NCI-H2196 (cell line): ENCODE results near the gene XKR7.
A peak's percentile ranks its signal among the peaks of the same experiment; 100 is the strongest.
"Not testable (repeated sequence)": the region's sequence is repeated elsewhere in the genome, so short reads cannot be mapped to it uniquely, and the experiment has no call there.

ENCODE experiments used
- DNase-seq: peaks from one replicate; lab custom pipeline; 2025; ENCODE audit not compliant: unreplicated experiment; lab: John Stamatoyannopoulos, UW

Gene XKR7, protein sequence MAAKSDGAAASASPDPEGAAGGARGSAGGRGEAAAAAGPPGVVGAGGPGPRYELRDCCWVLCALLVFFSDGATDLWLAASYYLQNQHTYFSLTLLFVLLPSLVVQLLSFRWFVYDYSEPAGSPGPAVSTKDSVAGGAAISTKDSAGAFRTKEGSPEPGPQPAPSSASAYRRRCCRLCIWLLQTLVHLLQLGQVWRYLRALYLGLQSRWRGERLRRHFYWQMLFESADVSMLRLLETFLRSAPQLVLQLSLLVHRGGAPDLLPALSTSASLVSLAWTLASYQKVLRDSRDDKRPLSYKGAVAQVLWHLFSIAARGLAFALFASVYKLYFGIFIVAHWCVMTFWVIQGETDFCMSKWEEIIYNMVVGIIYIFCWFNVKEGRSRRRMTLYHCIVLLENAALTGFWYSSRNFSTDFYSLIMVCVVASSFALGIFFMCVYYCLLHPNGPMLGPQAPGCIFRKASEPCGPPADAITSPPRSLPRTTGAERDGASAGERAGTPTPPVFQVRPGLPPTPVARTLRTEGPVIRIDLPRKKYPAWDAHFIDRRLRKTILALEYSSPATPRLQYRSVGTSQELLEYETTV

DNA sequence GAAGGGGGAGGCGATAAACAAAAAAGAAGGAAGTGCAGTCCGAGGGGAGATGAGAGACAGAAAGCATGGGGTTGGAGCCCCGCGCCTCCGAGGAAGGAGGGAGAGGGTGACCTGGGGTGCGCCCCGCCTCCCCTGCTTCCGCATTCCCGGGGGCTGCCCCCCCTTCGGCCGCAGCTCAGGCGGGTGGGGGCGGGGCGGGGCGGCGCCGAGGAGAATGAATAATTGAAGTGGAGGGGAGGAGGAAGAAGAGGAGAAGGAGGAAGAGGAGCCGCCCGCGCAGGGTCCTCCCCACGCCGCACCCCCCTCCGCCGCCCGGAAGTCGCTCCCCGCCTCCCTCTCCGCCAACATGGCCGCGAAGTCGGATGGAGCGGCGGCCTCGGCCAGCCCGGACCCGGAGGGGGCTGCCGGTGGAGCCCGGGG lies at the start of gene XKR7:
Gene XKR7 (plus strand): TSS at position 322 of the 420 bp plus-strand sequence. CDS start 25 bp downstream, at position 347.
- DNase-seq: peak; percentile 58

DNA sequence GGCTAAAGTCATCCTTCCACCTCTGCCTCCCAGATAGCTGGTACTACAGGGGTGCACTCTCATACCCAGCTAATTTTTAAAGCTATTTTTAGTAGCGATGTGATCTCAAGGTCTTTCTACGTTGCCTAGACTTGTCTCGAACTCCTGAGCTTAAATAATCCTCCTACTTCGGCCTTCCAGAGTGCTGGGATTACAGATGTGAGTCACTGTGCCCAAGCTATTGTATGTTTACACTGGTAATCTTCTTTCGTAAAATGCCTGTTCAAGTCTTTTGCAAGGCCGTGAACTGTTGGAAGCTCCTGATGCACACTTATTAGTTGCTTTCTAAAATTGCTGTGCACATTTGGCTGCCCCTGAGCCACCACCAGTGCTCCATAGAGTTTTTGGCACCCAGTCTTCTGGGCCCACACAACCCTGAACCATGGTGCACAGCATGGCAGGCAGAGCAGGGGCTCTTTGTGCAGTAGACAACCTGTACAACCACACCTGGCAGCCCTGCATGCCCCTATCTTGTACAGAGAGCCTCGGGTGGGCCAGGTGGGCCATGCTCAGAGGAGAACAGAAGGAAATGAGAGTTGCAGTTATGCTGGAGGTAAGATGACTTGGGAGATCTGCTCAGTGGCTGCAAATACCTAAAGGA lies 49.4 kb upstream of the XKR7 start:
- DNase-seq: no peak

DNA sequence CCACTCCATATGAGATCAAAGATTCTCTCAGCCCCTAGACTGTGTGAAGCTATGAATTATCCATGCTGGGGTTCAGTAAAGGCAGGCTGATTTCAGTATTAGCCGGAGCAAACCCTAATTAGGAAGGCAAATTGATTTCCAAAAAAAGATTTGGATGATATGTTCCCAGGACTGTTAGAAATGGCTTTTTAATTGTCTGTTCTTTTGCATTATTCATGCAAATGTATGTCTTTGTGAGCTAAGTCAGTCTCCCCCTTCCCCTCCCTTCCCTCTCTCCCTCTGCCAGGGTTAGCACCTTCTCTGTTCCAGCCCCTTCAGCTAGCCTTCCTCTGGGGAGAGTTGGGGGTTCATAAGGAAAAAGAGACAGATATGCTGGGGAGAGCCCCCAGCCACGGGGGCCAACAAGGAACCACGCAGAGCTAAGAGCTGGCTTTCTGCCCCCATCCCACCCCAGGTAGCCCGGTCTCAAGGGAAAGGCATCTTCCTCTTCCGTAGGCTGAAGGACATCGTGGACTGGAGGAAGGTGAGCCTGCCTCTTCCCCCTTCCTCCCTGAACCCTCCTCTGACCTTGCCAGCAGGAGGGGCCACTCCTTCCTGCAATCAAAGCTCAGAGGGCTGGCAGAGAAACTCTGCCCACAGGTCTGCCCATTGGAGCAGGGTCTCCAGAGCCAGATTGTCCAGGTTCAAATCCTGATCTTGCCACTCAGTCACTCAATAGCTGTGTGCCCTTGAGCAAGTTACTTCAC lies 48.4 kb upstream of the XKR7 start:
- no peak for DNase-seq

DNA sequence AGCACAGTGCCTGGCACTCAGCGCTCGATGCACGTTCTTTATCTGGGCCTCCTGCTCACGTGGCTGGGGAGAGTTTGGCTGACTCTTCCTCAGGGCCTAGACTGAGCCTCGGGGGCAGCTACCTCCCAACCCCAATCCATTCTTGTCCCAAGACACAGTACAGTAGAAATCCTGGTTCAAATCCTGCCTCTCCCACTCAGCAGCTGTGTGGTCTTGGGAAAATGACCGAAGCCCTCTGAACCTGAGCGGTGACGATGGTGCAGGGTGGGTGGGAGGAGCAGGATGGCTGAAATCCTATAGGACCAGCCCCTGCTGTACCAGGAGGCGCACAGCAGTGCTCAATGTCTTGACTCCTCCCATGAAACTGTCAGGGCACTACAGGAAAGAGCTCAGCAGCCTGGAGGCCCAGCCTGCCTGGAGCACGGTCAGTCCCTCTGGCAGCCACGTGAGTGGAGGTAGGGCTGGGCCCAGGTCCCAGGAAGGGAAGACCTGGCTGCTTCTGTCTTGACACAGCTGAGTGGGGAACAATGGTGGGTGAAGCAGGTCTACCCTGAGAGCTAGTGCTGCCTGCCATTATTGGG lies 47.6 kb upstream of the XKR7 start:
- no peak for DNase-seq

DNA sequence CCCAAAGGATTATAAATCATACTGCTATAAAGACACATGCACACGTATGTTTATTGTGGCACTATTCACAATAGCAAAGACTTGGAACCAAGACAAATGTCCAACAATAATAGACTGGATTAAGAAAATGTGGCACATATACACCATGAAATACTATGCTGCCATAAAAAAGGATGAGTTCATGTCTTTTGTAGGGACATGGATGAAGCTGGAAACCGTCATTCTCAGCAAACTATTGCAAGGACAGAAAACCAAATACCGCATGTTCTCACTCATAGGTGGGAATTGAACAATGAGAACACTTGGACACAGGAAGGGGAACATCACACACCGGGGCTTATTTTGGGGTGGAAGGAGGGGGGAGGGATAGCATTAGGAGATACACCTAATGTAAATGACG lies 46.5 kb upstream of the XKR7 start:
- not testable (repeated sequence) for DNase-seq

DNA sequence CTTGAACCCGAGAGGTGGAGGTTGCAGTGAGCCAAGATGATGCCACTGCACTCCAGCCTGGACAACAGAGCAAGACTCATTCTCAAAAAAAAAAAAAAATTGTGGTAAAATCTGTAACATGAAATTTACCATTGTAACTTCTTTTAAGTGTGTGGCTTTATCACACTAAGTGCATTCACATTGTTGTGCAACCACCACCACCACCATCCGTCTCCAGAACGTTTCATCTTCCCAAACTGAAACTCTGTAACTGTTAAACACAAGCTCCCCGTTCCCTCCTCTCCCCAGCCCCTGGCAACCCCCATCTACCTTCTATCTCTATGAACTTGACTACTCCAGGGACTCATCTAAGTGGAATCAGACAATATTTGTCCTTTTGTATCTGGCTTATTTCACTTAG lies 45.8 kb upstream of the XKR7 start:
- DNase-seq: no peak

DNA sequence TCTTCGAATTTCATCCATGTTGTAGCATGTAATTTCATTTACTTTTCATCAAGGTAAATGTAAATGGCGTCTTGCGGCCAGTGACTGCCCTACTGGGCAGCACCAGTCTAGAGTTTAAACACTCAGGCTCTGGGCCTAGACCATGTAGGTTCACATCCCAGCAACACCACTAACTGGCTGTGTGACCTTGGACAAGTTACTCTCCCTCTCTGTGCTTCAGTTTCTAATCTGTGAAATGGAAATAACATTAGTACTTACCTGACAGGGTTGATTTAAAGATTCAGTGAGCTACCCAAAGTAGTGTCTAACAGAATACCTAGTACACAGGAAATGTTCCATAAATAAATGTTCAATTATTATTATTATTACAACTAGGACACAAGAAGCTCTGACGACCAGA lies 45.4 kb upstream of the XKR7 start:
- no peak for DNase-seq

DNA sequence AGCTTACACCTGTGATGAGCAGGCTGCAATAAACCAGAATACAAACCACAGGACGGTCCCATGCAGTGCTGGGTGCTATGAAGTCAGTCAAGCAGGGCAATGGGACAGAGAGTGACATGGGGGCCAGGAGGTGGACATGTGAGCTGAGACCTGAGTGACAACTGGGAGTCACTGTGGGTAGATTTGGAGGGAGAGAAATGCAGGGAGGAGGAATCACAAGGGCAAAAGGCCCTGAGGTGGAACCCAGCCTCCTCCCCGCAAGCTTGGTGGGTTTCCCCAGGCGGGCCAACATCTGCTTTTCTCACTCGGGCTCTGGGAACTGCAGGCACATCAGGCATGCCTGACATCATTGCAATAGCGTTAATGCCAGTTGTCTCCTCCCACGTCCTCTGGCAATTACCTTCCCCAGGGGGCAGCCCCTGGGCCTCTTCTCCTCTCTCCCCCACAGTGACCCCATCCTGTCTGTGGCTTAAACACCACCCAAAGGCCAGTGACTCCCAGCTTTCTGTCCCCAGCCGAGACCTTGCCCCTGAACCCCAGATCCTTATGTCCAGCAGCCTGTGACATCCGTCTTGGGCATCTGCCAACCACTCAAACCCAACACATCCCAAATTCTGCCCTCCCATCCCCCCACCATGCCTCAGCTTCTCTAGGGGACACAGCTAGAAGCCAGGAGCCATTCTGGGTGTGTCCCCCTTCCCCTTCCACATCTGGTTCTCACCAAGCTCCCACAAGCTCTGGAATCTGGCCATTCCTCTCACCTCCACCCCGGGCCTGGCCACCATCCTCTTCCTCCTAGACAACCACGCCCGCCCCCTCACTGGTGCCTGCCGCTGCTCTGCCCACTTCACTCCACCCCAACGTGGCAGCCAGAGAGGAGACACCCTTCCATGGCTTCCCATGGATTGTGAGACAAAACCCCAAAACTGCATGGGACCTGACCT lies 44.3 kb upstream of the XKR7 start:
- DNase-seq: no peak

DNA sequence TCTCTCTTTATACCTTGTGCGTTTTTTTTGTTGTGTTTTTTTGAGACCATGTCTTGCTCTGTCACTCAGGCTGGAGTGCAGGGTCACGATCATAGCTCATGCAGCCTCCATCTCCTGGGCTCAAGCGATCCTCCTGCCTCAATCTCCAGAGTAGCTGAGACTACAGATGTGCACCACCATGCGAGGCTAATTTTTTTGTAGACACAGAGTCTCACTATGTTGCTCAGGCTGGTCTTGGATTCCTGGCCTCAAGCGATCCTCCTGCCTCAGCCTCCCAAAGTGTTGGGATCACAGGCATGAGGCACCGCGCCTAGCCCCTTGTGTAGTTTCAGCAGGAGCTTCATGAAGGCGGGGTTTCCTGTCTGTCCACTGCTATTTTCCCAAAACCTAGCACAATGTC lies 43.4 kb upstream of the XKR7 start:
- DNase-seq: no peak

DNA sequence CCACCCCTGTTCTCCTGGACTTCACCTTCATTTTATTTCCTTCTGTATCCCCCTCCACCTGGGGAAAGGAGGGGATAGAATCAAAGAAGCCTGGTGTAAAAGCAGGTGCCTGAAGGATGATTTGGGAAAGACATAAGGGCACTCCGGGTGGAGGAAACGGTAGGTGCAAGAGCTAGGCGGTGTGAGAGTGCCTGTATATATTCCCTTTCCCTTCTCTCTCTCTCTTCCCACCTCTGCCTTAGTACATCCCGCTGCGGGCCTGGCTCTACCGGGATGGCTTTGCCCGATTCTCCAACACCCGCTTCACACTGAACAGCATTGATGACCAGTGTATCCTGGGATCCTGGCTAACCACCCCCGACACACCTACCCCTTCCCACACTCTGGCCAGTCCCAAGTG lies 42.3 kb upstream of the XKR7 start:
- DNase-seq: no peak

DNA sequence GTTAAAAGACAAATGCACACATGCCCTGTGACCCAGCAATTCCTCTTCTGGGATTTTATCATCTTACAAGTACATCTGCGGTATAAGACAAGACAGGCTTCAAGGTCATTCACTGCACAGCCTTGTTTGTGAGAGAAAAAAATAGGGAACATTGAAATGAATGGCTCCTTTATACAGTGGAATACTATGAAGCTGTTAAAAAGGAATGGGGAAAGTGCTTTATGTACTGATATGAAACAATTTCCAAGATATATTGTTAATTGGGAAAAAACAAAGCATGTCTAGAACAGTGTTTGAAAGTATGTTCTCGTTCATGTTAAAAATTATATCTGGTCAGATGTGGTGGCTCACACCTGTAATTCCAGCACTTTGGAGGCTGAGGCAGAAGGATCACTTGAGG lies 41.5 kb upstream of the XKR7 start:
- no peak for DNase-seq

DNA sequence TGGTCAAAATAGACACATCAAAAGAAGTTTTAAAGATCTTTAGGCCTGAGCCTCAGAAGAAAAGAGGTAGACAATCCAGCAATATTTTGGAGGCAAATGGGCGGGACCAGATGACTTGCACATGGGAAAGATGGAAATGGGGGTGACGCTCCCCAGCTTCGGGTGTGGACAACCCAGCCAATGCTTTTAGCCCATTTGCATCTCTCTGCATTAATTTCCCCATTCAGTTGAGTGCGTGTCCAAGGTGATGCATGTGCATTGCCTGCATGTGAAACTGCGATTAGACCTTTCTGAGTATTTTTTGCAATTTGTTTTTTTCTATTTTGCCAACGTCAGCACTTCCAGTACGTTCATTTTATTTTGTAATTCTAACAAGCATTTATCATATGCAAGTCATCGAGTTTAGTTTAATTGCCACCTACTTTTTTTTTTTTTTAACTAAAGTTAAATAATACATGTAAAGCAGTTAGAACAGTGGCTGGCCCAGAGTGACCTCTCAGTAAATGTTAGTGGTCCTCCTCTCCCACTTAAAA lies 40.3 kb upstream of the XKR7 start:
- no peak for DNase-seq

DNA sequence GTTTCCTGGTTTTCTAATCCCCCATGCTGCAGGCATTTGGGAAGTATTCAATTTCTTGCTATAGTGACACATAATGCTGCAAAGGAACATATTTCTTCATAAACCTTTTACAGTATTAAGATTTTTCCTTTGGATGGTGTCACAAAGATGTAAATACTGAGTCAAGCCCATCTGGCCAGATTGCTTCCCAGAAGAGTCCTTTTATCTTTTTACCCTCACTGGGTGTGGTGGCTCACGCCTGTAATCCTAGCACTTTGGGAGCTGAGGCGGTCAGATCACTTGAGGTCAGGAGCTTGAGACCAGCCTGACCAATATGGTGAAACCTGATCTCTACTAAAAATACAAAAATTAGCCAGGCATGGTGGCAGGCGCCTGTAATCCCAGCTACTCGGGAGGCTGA lies 38.3 kb upstream of the XKR7 start:
- not testable (repeated sequence) for DNase-seq

DNA sequence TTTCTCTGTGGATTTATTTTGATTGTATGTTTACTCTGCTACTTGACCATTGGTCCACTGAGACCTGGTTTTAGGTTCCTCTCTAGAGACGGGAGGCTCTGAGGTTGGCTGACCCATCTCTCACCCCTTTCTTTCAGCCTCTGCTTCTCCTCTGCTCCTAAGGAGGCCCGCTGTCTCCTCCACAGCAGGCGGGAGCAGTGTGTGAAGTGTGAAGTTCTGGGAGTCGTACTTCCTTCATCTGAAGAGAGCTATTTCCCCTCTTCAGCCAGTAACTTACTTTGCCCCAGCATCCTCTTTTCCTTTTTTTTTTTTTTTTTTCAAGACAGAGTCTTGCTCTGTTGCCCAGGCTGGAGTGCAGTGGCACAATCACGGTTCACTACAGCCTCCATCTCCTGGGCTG lies 37.2 kb upstream of the XKR7 start:
- DNase-seq: no peak

DNA sequence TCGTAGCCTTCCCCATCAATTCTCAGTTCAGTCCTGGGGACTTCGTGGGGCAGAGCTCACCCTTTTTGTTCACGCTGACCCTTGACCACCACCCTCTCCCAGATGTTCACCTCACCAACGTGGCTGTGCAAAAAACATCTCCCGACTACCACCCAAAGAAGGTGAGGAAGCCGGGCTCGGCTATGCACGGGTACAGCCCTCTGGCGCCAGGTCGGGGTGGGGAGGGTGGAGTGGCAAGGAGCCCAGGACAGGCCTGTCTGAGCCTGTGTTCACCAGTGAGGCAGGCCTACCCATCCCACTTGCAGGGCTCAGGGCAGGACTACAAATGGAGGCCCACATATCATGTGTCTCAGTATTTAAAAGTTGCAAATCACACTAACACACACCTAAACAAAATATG lies 34.3 kb upstream of the XKR7 start:
- DNase-seq: no peak

DNA sequence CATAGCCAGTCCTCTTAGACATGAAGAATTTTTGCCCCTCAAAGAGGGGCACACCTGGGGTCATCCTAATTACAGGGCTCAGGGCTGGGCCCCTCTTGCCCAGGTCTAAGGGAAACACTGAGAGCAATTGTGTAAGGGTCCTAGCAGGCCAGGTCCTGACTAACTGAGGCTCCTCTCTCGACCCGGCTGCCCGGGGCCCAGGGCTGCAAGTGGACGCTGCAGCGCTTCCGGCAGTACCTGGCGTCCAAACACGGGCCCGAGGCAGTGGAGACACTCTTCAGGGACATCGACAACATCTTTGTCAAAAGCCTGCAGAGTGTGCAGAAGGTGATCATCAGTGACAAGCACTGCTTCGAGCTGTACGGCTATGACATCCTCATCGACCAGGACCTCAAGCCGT lies 33.5 kb upstream of the XKR7 start:
- no peak for DNase-seq

DNA sequence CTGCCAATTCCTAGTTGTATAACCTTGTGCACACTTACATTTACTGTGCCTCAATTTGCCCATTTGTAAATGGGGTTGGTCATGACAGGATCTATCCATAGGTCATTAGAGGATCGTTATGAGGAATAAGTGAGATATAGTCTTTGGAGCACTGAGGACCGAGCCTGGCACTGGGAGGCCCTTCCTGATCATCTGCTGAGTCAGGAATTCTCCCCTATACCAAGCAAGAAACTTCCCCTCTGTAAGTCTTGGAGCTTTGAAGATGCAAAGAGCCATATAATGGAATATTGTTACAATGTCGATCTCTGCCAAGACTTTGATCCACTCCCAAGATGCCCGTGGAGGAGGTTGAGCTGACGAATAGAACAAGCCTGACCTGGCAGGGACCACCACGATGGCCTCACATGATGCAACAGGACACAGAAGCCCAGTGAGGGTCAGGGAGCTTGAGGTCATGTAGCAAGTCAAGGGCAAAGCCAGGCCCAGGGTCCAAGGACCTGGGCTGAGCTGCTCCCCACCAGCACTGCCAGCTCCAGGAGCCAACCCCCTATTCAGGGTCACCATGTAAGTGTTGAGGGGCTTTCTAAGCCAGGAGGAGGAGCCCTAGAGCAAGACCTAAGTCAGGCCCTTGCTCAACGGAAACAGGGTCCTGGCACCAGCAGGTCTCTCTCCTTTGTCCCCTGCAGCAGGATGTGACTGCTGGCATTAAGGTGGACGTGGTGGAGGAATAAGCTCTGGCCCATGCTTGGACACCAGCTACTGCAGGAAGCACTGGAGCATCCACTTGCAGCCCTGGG lies 32.8 kb upstream of the XKR7 start:
- no peak for DNase-seq

DNA sequence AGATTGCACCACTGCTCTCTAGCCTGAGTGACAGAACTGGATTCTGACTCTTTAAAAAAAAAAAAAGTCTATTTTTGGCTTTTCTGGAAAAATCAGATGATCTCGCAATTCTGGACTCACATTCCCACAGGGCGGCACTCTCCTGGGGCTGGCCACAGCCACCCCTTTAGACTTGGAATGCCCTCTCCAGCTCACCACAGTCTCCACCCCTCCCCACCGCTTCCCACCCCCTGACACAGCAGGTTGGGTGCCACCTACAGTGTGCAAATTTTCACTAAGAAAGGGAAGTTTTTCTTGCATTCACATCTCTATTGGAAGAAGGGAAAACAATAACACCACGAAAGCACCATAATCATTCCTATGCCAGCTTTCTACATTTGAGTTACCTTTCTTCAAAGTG lies 31.5 kb upstream of the XKR7 start:
- no peak for DNase-seq

DNA sequence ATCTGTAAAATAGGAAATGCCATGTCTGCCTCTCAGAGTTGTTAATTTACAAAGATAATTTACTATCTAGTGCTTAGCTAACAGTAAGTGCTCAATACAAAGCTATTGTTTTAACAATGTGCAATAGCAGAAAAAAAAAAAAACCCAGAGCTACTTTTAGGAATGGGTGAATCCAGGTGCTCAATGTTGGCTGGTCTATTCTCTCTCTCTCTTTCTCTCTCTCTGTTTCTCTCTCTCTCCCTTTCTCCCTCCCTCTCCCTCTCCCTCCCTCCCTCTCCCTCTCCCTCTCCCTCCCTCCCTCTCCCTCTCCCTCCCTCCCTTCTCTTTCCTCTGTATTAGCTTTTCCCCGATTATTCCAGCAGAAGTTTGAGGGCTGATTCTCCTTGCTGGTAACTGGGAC lies 30.1 kb upstream of the XKR7 start:
- DNase-seq: no peak
